Measurements from ENCODE around the gene ORMDL2. TPM values are rescaled to one million over a fixed set of nuclear protein-coding genes. Genes with fewer than 3 reads are reported as not detected.

Gene ORMDL2
- polyA plus RNA-seq (2013, experiment 1 of 2), result 36.2 TPM
- 35.5 TPM for polyA plus RNA-seq (2013, experiment 2 of 2)

DNA sequence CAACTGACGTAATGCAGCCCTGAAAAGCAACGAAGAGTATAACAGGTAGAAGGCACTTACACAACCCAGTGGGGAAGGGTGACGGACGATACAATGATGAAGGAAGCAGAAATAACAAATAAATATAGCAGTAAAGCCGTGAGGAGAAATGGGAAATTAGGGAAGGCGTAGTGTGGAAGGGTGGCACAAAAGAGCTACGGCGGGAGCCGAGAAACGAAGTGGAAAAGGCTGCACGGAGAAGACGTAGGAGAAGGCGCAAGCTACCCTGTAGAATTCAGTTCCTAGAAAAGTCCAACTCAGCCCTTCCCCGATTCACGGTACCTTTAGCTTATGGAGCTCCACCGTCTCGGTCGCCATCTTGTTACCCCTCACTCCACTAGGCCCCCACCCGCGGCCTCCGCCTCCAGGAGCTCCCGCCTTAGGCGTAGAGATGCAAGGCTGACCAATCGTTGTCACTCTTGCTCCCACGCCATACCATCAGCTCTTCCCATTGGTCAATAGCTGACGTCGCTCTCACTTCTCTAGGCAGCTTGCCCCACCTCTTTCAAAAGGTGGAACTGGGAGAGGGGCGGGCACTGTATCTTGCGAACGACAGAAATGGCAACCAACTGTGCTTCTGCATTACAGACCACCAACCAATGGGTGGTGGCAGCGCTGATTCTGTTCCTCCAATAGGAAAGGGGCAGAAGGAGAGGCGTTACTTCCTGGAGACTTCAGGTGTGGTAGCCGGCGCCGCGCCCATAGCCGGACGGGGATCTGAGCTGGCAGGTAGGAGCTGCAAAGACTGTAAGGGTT, at the start of gene ORMDL2, which contains the start of gene SARNP:
ORMDL2 (plus strand) TSS at position 697 of the 795 bp plus-strand sequence. CDS start 959 bp downstream, outside the sequence.
SARNP (minus strand) TSS at position 380 of the 795 bp plus-strand sequence; CDS start at position 357, 23 bp downstream.
- H3K23ac ChIP-seq (ENCODE audit: low read depth, low read length, poor library complexity), result peak within 1 kb of the TSS; percentile 62
- H3K18ac ChIP-seq (ENCODE audit: low read length), result no peak within 1 kb of the TSS
- peaks cover 24 to 76% of the 10 kb centered on the region in 2 donors for H3K36me3 ChIP-seq (replicated peaks in 1 of 2; ENCODE audit: control insufficient read depth in 2 of 2, insufficient read depth in 2 of 2, low read length in 2 of 2)
- H2BK15ac ChIP-seq (ENCODE audit: low read length), result no peak within 1 kb of the TSS
- peak within 1 kb of the TSS; percentile 30 for H3K27ac ChIP-seq (replicated peaks; ENCODE audit: low read length)
- no peak within 1 kb of the TSS for H3K14ac ChIP-seq (ENCODE audit: low read length)
- H4K91ac ChIP-seq (ENCODE audit: low read depth, low read length, poor library complexity), result no peak within 1 kb of the TSS
- H3K4me1 ChIP-seq (ENCODE audit: control insufficient read depth in 2 of 2, insufficient read depth in 1 of 2, low read depth in 1 of 2, low read length in 2 of 2), result peaks cover 1 to 6% of the 10 kb centered on the region in 2 donors
- H3K9ac ChIP-seq (ENCODE audit: low read depth, low read length, poor library complexity), result peak within 1 kb of the TSS; percentile 85
- peak; percentile 100 for DNase-seq (ENCODE audit: low spot score)
- no peak within 1 kb of the TSS for H2AK5ac ChIP-seq (ENCODE audit: low read depth, low read length)
- H2BK120ac ChIP-seq (ENCODE audit: low read depth, low read length), result no peak within 1 kb of the TSS
- H2BK12ac ChIP-seq (ENCODE audit: low read length), result no peak within 1 kb of the TSS
- H3K79me1 ChIP-seq (ENCODE audit: low read depth, low read length), result peaks cover 7% of the 10 kb centered on the region
- H3K9me3 ChIP-seq (replicated peaks in 1 of 2; ENCODE audit: control insufficient read depth in 2 of 2, insufficient read depth in 1 of 2, low read depth in 1 of 2, low read length in 2 of 2), result no peaks in the 10 kb centered on the region
- H3K4me2 ChIP-seq (ENCODE audit: insufficient read depth, low read length, poor library complexity, severe bottlenecking), result peak within 1 kb of the TSS; percentile 83
- no peaks in the 10 kb centered on the region for H3K27me3 ChIP-seq (ENCODE audit: control insufficient read depth in 3 of 3, insufficient read depth in 3 of 3, low read depth in 1 of 3, low read length in 3 of 3)
- H3K4me3 ChIP-seq (ENCODE audit: low read length in 2 of 2), result peak within 1 kb of the TSS; percentile 74 to 90
- peak within 1 kb of the TSS; percentile 85 for H2AFZ ChIP-seq (ENCODE audit: low read length)
- no CpG with 5 or more reads among the region's 38 CpGs for WGBS, 2 donors (ENCODE audit: extremely low coverage in 2 of 2, insufficient read length in 2 of 2, insufficient replicate concordance in 1 of 2)
- no peak within 1 kb of the TSS for H2BK5ac ChIP-seq (ENCODE audit: low read length)
- H4K8ac ChIP-seq (ENCODE audit: low read depth, low read length), result no peak within 1 kb of the TSS
- H3K4ac ChIP-seq (ENCODE audit: low read length), result no peak within 1 kb of the TSS

DNA sequence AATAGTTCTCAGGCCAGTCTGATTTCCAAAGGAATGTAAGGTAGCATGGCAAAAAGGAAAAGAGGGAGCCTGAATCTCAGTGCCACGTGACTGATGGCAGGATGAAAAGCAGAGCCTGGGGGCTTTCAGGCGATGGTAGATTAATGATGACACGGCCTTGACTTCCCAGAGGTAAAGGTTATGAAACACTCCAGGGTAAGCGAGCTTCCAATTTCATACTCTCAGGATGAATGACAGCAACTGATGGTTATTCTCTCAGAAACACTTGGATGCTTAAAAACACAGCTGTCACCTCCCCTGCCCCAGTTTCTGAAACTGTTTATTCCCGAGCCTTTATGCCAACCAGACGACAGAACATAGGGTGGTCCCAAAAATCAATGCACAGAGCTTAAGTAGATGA, 46.1 kb upstream of the ORMDL2 start:
- no peaks in the 10 kb centered on the region for H3K4me1 ChIP-seq (ENCODE audit: control insufficient read depth in 2 of 2, insufficient read depth in 1 of 2, low read depth in 1 of 2, low read length in 2 of 2)
- no peak overlapping the region for H3K9ac ChIP-seq (ENCODE audit: low read depth, low read length, poor library complexity)
- no peaks in the 10 kb centered on the region for H3K9me3 ChIP-seq (replicated peaks in 1 of 2; ENCODE audit: control insufficient read depth in 2 of 2, insufficient read depth in 1 of 2, low read depth in 1 of 2, low read length in 2 of 2)
- H3K27me3 ChIP-seq (ENCODE audit: control insufficient read depth in 3 of 3, insufficient read depth in 3 of 3, low read depth in 1 of 3, low read length in 3 of 3), result no peaks in the 10 kb centered on the region
- no peak overlapping the region for H4K91ac ChIP-seq (ENCODE audit: low read depth, low read length, poor library complexity)
- no CpG with 5 or more reads among the region's 6 CpGs for WGBS, 2 donors (ENCODE audit: extremely low coverage in 2 of 2, insufficient read length in 2 of 2, insufficient replicate concordance in 1 of 2)
- H3K4me3 ChIP-seq (ENCODE audit: low read length in 2 of 2), result no peak overlapping the region
- DNase-seq (ENCODE audit: low spot score), result no peak
- no peak overlapping the region for H3K4ac ChIP-seq (ENCODE audit: low read length)
- H2BK12ac ChIP-seq (ENCODE audit: low read length), result no peak overlapping the region
- no peak overlapping the region for H3K4me2 ChIP-seq (ENCODE audit: insufficient read depth, low read length, poor library complexity, severe bottlenecking)
- no peak overlapping the region for H2BK5ac ChIP-seq (ENCODE audit: low read length)
- H2BK15ac ChIP-seq (ENCODE audit: low read length), result no peak overlapping the region
- H3K14ac ChIP-seq (ENCODE audit: low read length), result no peak overlapping the region
- no peak overlapping the region for H3K27ac ChIP-seq (replicated peaks; ENCODE audit: low read length)
- H2AK5ac ChIP-seq (ENCODE audit: low read depth, low read length), result no peak overlapping the region
- H3K18ac ChIP-seq (ENCODE audit: low read length), result no peak overlapping the region
- peaks cover 2% of the 10 kb centered on the region for H3K79me1 ChIP-seq (ENCODE audit: low read depth, low read length)
- H4K8ac ChIP-seq (ENCODE audit: low read depth, low read length), result no peak overlapping the region
- H3K23ac ChIP-seq (ENCODE audit: low read depth, low read length, poor library complexity), result no peak overlapping the region
- H2AFZ ChIP-seq (ENCODE audit: low read length), result no peak overlapping the region
- H2BK120ac ChIP-seq (ENCODE audit: low read depth, low read length), result no peak overlapping the region
- peaks cover 7 to 83% of the 10 kb centered on the region in 2 donors for H3K36me3 ChIP-seq (replicated peaks in 1 of 2; ENCODE audit: control insufficient read depth in 2 of 2, insufficient read depth in 2 of 2, low read length in 2 of 2)

GRCh38 chr12:55777856-55778255, 40.0 kb upstream of the ORMDL2 start:
- no peak overlapping the region for H3K14ac ChIP-seq (ENCODE audit: low read length)
- H3K4ac ChIP-seq (ENCODE audit: low read length), result no peak overlapping the region
- no peaks in the 10 kb centered on the region for H3K4me1 ChIP-seq (ENCODE audit: control insufficient read depth in 2 of 2, insufficient read depth in 1 of 2, low read depth in 1 of 2, low read length in 2 of 2)
- H3K36me3 ChIP-seq (replicated peaks in 1 of 2; ENCODE audit: control insufficient read depth in 2 of 2, insufficient read depth in 2 of 2, low read length in 2 of 2), result peaks cover 3 to 92% of the 10 kb centered on the region in 2 donors
- no peak overlapping the region for H2AK5ac ChIP-seq (ENCODE audit: low read depth, low read length)
- H3K9ac ChIP-seq (ENCODE audit: low read depth, low read length, poor library complexity), result no peak overlapping the region
- no peak overlapping the region for H4K8ac ChIP-seq (ENCODE audit: low read depth, low read length)
- no peak overlapping the region for H4K91ac ChIP-seq (ENCODE audit: low read depth, low read length, poor library complexity)
- no peaks in the 10 kb centered on the region for H3K9me3 ChIP-seq (replicated peaks in 1 of 2; ENCODE audit: control insufficient read depth in 2 of 2, insufficient read depth in 1 of 2, low read depth in 1 of 2, low read length in 2 of 2)
- no peak overlapping the region for H3K23ac ChIP-seq (ENCODE audit: low read depth, low read length, poor library complexity)
- H3K4me3 ChIP-seq (ENCODE audit: low read length in 2 of 2), result no peak overlapping the region
- no peak for DNase-seq (ENCODE audit: low spot score)
- no CpG with 5 or more reads among the region's 3 CpGs for WGBS, 2 donors (ENCODE audit: extremely low coverage in 2 of 2, insufficient read length in 2 of 2, insufficient replicate concordance in 1 of 2)
- H3K4me2 ChIP-seq (ENCODE audit: insufficient read depth, low read length, poor library complexity, severe bottlenecking), result no peak overlapping the region
- H2BK12ac ChIP-seq (ENCODE audit: low read length), result no peak overlapping the region
- no peak overlapping the region for H3K27ac ChIP-seq (replicated peaks; ENCODE audit: low read length)
- H3K18ac ChIP-seq (ENCODE audit: low read length), result no peak overlapping the region
- no peaks in the 10 kb centered on the region for H3K27me3 ChIP-seq (ENCODE audit: control insufficient read depth in 3 of 3, insufficient read depth in 3 of 3, low read depth in 1 of 3, low read length in 3 of 3)
- H3K79me1 ChIP-seq (ENCODE audit: low read depth, low read length), result no peaks in the 10 kb centered on the region
- no peak overlapping the region for H2BK5ac ChIP-seq (ENCODE audit: low read length)
- no peak overlapping the region for H2AFZ ChIP-seq (ENCODE audit: low read length)
- H2BK15ac ChIP-seq (ENCODE audit: low read length), result no peak overlapping the region
- no peak overlapping the region for H2BK120ac ChIP-seq (ENCODE audit: low read depth, low read length)

DNA sequence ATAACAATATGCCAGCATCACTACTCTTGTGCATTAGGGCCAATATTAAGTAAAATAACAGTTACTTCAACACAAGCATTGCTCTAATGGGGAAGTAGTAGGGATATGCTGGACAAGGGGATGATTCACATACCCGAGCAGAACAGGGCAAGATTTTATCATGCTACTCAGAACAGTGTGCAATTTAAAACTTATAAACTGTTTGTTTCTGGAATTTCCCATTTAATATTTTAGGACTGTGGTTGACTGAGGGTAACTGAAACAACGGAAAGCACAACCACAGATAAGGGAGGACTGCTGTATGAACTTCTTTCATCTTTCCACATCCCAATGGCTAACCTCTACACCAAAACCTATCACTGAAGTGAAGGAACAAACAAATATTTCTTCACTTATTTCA, 37.2 kb upstream of the ORMDL2 start:
- Histone ChIP-seq H3K27me3 (ENCODE audit: control insufficient read depth in 3 of 3, insufficient read depth in 3 of 3, low read depth in 1 of 3, low read length in 3 of 3) (no peaks in the 10 kb centered on the region), H3K36me3 (replicated peaks in 1 of 2; ENCODE audit: control insufficient read depth in 2 of 2, insufficient read depth in 2 of 2, low read length in 2 of 2) (peaks cover 13 to 96% of the 10 kb centered on the region in 2 donors), H3K4me1 (ENCODE audit: control insufficient read depth in 2 of 2, insufficient read depth in 1 of 2, low read depth in 1 of 2, low read length in 2 of 2) (no peaks in the 10 kb centered on the region), H4K8ac (ENCODE audit: low read depth, low read length) (no peak overlapping the region), H3K4me2 (ENCODE audit: insufficient read depth, low read length, poor library complexity, severe bottlenecking) (no peak overlapping the region), H3K79me1 (ENCODE audit: low read depth, low read length) (no peaks in the 10 kb centered on the region), H3K14ac (ENCODE audit: low read length) (no peak overlapping the region), H3K18ac (ENCODE audit: low read length) (no peak overlapping the region), H3K27ac (replicated peaks; ENCODE audit: low read length) (no peak overlapping the region), H3K4ac (ENCODE audit: low read length) (no peak overlapping the region), H2BK120ac (ENCODE audit: low read depth, low read length) (no peak overlapping the region), H2BK12ac (ENCODE audit: low read length) (no peak overlapping the region), H3K9me3 (replicated peaks in 1 of 2; ENCODE audit: control insufficient read depth in 2 of 2, insufficient read depth in 1 of 2, low read depth in 1 of 2, low read length in 2 of 2) (no peaks in the 10 kb centered on the region), H2AFZ (ENCODE audit: low read length) (no peak overlapping the region), H2BK5ac (ENCODE audit: low read length) (no peak overlapping the region), H3K23ac (ENCODE audit: low read depth, low read length, poor library complexity) (no peak overlapping the region), H3K4me3 (ENCODE audit: low read length in 2 of 2) (no peak overlapping the region), H4K91ac (ENCODE audit: low read depth, low read length, poor library complexity) (no peak overlapping the region), H3K9ac (ENCODE audit: low read depth, low read length, poor library complexity) (no peak overlapping the region), H2BK15ac (ENCODE audit: low read length) (no peak overlapping the region), H2AK5ac (ENCODE audit: low read depth, low read length) (no peak overlapping the region)
- no peak for DNase-seq (ENCODE audit: low spot score)
- WGBS, 2 donors (ENCODE audit: extremely low coverage in 2 of 2, insufficient read length in 2 of 2, insufficient replicate concordance in 1 of 2), result no CpG with 5 or more reads among the region's 2 CpGs
